MM.1S (cell line): ENCODE results near the gene TMIE.

Experiments used
- CTCF ChIP-seq: fragments of 300-600 bp; sonication (generic); IDR thresholded peaks from 2 replicates; pipeline ENCODE4 v1.5.1; 2016; ENCODE audit warnings: antibody characterized with exemption, low read length, mixed read lengths
- EZH2phosphoT487 ChIP-seq: fragments of 300-600 bp; sonication (generic); IDR thresholded peaks from 2 replicates; pipeline ENCODE4 v1.6.1; 2018; ENCODE audit warnings: antibody characterized with exemption, low read length

GRCh38 chr3:46731795-46732194, 30.6 kb downstream of the TMIE start:
- TF ChIP-seq CTCF (no peak), EZH2phosphoT487 (no peak)
